GM21619 (cell line): ENCODE measurements around the gene ACTL9.
"Not testable (repeated sequence)": the region's sequence is repeated elsewhere in the genome, so short reads cannot be mapped to it uniquely, and the experiment has no call there.

ENCODE experiments used
- ATAC-seq: cut with Tn5 transposase; IDR thresholded peaks from one replicate; pipeline ENCODE4 v1.9.1; 2021; ENCODE audit not compliant: unreplicated experiment

The ACTL9 gene, protein sequence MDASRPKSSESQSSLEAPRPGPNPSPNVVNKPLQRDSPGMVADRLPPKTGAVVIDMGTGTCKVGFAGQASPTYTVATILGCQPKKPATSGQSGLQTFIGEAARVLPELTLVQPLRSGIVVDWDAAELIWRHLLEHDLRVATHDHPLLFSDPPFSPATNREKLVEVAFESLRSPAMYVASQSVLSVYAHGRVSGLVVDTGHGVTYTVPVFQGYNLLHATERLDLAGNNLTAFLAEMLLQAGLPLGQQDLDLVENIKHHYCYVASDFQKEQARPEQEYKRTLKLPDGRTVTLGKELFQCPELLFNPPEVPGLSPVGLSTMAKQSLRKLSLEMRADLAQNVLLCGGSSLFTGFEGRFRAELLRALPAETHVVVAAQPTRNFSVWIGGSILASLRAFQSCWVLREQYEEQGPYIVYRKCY

DNA sequence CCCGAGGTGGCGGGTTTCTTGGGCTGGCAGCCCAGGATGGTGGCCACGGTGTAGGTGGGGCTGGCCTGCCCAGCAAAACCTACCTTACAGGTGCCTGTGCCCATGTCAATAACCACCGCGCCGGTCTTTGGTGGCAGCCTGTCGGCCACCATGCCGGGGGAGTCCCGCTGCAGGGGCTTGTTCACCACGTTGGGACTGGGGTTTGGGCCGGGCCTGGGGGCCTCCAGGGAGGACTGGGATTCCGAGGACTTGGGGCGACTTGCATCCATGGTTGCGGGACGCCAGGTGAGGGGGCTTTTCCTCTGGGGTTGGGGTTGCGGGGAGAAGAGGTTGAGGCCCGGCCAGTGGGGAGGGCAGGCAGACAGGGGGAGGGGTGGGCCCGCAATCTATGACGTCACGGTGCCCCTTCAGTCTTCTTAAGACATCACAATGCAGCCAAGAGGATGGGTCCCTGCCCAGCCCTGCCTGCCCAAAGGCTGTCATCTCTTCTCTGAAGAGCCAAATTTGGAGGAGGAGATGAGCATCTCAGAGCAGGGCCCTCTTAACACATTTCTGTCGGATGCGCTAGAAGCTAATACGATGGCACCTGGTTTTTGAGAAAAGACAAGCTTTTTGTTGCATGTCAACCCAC, at the start of gene ACTL9:
TSS of gene ACTL9 (minus strand) at position 363 of the 631 bp plus-strand sequence. CDS start at position 269, 94 bp downstream.
- no peak for ATAC-seq

DNA sequence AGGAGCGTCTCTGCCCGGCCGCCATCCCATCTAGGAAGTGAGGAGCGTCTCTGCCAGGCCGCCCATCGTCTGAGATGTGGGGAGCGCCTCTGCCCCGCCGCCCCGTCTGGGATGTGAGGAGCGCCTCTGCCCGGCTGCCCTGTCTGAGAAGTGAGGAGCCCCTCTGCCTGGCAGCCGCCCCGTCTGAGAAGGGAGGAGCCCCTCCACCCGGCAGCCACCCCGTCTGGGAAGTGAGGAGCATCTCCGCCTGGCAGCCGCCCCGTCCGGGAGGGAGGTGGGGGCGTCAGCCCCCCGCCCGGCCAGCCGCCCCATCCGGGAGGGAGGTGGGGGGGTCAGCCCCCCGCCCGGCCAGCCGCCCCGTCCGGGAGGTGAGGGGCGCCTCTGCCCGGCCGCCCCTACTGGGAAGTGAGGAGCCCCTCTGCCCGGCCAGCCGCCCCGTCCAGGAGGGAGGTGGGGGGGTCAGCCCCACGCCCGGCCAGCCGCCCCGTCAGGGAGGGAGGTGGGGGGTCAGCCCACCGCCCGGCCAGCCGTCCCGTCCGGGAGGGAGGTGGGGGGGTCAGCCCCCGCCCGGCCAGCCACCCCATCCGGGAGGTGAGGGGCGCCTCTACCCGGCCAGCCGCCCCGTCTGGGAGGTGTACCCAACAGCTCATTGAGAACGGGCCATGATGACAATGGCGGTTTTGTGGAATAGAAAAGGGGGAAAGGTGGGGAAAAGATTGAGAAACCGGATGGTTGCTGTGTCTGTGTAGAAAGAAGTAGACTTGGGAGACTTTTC, 40.9 kb upstream of the ACTL9 start:
- not testable (repeated sequence) for ATAC-seq

DNA sequence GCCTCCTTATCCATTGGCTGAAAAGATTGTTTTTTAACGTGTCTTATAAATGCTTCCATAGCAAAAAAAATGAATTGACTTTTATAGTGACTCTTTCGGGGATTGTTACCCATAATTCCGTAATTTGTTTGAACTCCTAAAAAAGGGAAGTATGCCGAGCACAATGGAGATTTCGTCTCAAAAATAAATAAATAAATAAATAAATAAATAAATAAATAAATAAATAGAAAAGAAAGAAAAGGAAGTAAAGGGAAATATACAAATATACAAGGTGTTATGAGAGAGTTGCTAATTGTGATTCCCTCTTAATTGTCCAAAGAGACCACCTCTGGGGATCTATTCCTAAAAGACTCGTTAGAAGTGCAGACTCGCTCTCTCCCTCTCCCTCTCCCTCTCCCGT, 39.8 kb upstream of the ACTL9 start:
- no peak for ATAC-seq

DNA sequence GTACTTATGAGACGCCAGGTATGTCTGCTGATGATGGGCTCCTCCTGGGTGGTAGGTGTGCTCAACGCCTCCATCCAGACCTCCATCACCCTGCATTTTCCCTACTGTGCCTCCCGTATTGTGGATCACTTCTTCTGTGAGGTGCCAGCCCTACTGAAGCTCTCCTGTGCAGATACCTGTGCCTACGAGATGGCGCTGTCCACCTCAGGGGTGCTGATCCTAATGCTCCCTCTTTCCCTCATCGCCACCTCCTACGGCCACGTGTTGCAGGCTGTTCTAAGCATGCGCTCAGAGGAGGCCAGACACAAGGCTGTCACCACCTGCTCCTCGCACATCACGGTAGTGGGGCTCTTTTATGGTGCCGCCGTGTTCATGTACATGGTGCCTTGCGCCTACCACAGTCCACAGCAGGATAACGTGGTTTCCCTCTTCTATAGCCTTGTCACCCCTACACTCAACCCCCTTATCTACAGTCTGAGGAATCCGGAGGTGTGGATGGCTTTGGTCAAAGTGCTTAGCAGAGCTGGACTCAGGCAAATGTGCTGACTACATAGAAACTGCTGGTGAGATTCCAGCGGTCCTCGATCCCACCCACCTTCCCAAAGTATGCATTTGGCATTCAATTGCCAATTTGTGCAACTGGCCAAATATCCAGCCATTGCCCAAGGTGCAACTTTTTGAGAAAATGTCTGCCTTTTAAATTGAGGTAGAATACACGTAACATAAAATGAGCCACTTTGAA, 33.0 kb upstream of the ACTL9 start:
- no peak for ATAC-seq

DNA sequence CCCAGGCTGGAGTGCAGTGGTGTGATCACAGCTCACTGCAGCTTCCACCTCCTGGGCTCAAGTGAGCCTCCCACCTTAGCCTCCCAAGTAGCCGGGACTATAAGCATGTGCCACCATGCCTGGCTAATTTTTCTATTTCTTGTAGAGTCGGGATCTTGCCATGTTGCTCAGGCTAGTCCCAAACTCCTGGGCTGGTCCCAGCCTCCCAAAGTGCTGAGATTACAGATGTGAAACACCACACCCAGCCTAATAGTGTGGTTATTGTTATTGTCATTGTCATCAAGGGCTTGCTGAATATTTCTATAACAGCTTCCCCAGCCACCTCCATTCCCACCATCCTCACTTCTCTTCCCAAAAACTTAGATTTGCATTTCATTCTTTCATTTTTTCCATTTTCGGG, 25.7 kb upstream of the ACTL9 start:
- no peak for ATAC-seq

DNA sequence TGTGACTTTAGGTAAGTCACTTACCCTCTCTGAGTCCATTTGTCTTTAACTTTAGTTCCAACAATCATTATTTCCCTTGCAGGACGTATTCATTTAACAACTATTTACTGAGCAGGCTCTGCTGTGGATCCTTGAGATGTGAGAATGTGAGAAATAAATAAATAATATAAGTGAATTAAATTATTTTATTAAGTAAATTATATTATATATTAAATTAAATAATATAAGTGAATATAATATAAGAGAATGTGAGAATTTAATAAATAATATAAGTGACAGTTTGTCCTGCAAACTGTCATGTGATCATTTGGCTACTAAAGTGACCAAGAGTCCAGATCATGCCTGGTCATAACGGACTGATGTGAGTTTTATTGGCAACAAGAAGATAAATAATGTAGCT, 23.4 kb upstream of the ACTL9 start:
- ATAC-seq = no peak

DNA sequence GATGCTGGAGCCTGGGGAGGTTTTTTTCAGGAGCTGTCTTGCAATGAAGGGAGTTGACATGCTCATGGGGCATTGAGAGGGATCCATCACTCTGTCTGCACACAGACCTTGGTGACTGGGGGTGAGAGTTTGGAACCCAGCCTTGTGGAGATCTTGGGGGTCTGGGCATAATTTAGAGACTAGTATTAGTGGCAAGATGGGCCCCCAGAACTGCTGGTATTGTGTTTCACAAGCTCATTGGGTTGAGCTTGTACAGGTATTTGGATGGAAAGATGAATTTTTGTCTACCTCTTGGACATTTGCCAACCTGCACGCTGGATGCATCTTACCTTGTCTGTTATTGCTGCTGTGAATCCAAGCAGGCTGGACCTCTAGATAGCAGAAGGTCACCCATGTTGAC, 22.7 kb upstream of the ACTL9 start, which contains the start of gene OR2Z1:
TSS of gene OR2Z1 (plus strand) at position 301 of the 400 bp plus-strand sequence. CDS start 9,395 bp downstream, outside the sequence.
- no peak for ATAC-seq

DNA sequence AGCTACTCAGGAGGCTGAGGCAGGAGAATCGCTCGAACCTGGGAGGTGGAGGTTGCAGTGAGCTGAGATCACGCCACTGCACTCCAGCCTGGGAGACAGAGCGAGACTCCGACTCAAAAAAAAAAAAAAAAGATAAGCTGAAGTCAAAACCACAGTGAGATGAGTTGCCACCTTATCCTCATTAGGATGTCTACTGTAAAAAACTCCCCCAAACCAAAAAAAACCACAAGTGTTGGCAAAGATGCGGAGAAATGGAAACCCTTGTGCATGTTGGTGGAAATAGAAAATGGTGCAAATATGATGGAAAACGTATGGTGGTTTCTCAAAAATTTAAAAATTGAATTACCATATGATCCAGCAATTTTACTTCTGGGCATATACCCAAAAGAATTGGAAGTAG, 11.7 kb upstream of the ACTL9 start:
- not testable (repeated sequence) for ATAC-seq

DNA sequence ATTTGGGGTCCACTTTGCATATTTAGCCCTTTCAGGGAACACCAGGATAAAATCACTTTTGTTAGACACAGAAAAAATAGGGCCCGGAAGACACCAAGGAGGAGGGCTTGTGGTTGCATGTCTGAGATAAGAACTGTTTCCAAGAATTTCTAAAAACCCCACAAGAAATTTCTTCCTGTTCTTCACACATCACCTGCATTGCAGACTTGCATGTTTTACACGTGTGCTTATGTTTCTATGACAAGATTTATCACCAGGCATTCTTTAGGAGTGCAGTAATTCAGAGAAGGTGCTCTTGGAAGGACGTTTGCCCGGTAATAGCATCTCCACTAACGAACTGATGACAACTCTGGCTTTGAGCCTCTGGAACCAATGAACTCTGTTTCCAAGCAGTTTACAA, 7.1 kb upstream of the ACTL9 start:
- no peak for ATAC-seq

DNA sequence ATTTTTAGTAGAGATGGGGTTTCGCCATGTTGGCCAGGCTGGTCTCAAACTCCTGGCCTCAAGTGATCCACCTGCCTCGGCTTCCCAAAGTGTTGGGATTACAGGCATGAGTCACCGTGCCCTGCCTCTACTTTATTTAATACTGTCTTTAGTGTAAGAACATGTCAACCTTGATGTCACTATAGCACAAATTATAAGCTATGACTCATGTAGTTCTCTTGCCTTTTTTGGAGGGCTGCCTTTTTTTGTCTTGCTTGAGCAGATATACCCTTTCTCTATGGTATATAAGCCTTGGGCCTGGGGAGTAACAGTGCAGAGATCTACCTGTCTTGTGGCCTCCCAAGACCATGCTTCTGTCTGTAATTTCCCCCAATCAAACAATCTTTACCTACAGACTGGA, 6.7 kb upstream of the ACTL9 start:
- ATAC-seq = not testable (repeated sequence)

DNA sequence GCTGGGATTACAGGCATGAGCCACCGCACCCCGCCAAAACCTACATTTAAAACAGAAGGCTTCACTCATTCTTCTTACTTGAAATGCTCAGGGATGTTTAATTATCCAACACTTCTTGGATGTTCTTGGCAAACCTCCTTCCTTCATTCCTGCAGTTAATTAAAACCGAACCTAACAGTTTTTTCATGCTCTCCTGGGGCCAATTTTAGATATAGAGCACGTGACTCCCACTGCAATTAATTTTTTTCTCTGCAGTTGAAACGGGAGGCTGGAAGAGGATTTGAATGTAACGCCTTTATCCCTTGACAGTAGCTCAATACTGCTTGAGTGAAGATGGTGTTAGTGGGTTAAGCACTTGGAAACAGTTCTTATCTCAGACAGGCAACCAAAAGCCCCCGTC, 4.6 kb upstream of the ACTL9 start:
- ATAC-seq = no peak

DNA sequence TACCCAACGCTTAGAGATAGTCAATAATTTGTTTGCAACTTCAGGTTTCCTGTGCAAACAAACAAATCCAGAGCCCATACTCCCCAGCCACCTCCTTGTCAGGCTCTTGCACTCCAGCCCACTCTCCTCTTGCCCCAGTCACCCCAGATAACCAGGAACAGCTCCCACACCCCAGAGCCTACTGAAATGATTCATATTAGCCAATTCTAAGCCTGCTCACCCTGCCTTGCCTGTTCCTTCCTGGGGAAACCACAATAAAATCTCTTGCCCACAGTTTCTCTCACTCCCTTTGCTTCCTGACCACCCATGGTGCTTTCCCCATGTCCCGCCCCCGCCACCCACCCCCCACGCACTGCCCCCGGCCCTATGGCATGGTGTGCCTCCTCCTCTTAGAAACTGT, 3.8 kb upstream of the ACTL9 start:
- no peak for ATAC-seq

DNA sequence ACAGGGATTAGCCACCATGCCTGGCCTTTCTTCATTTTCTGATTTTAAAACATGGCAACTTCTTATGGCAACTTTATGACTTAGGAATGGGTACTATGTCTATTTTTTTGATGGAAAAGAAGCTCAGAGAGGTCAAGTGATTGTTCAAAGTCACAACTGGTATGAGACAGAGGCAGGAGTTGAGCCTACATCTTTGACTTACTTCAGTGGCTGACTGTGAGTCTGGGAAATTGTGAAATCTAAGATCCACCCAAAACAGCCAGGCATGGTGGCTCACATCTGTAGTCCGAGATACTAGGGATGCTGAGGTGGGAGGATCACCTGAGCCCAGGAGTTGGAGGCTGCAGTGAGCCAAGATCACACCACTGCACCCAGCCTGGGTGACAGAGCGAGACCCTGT, 2.4 kb upstream of the ACTL9 start:
- ATAC-seq = no peak

DNA sequence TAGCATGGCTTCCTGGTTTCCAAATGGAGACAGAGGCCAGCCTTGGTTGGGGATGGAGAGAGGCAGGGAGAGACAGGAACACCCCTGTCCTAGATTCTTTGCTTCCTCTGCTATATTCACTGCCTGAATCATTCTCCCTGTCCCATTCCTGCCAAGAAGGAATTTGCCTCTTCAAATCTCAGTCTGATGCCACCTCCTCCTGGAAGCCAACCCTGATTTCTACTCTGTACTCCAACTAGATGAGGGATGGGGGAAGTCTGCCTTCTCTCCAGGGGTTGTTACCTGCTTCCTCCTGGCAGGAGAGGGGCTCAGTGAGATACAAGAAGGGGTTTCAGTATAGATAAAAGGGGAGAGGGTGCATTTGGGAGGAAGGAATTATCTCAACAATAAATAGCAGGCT, 1.3 kb upstream of the ACTL9 start:
- ATAC-seq = no peak

DNA sequence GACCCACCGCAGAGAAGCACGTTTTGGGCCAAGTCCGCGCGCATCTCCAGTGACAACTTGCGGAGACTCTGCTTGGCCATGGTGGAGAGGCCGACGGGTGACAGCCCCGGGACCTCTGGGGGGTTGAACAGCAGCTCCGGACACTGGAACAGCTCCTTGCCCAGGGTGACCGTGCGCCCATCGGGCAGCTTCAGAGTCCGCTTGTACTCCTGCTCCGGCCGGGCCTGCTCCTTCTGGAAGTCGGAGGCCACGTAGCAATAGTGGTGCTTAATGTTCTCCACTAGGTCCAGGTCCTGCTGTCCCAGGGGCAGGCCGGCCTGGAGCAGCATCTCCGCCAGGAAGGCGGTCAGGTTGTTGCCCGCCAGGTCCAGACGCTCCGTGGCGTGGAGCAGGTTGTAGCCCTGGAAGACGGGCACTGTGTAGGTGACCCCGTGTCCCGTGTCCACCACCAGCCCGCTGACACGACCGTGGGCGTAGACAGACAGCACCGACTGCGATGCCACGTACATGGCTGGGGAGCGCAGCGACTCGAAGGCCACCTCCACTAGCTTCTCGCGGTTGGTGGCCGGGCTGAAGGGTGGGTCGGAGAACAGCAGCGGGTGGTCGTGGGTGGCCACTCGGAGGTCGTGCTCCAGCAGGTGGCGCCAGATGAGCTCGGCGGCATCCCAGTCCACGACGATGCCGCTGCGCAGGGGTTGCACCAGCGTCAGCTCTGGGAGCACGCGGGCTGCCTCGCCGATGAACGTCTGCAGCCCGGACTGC, 743 bp downstream of the ACTL9 start:
- no peak for ATAC-seq

DNA sequence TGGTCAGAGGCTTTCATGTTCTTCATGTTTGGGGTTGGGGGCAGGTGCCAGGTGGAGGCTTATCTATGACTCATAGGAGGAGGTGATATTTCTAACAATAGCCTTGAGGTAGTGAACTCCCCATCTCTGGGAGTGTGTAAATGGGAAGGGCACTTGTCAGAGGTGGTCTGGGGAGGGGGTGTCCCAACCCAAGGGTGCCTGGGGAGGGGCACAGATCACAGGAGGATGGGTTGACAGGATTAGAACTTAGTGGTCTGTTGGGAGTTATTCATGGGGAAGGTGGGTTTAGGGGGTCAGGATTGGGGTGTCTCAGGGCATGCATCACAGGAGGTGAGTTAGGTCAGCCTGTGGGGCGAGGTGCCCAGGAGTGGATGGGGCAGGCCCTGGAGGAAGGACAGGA, 1.6 kb downstream of the ACTL9 start:
- no peak for ATAC-seq

DNA sequence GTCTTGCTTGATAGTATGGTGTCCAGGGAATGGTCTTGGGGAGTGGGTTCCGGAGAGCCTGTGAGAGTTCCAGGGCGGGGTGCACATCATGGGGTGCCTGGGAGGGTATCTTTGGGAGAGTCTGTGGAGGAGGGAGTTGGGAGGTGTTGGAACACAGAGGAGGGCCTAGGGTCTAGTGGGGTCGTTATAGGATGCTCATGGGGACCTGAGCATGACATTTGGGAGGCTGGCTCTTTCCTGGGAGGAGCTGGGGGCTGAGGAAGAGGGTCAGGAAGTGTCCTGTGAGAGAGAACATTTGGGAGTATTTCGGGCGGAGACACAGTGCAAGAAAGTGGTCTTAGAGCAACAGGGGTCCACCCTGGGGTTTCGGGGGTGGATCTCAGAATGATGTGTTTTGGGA, 2.7 kb downstream of the ACTL9 start:
- ATAC-seq = no peak

DNA sequence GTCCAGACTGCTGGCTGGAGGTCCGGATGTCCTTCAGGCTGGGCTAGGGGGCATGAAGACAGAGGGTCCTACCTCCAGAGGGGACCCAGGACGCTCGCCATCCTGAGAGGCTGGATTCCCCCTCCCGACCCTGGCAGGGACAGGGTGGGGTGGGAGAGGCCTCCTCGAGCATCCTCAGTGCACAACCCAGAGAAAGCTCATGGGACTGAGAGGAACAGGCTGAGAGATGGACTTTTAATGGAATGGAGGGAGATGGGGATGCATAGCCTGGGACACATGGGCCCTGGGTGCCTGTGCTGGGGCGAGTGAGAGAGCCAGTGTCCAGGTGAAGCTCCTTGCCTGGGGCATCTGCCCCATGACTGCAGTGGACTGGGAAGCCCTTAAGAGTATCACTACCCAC, 3.1 kb downstream of the ACTL9 start:
- ATAC-seq = no peak

DNA sequence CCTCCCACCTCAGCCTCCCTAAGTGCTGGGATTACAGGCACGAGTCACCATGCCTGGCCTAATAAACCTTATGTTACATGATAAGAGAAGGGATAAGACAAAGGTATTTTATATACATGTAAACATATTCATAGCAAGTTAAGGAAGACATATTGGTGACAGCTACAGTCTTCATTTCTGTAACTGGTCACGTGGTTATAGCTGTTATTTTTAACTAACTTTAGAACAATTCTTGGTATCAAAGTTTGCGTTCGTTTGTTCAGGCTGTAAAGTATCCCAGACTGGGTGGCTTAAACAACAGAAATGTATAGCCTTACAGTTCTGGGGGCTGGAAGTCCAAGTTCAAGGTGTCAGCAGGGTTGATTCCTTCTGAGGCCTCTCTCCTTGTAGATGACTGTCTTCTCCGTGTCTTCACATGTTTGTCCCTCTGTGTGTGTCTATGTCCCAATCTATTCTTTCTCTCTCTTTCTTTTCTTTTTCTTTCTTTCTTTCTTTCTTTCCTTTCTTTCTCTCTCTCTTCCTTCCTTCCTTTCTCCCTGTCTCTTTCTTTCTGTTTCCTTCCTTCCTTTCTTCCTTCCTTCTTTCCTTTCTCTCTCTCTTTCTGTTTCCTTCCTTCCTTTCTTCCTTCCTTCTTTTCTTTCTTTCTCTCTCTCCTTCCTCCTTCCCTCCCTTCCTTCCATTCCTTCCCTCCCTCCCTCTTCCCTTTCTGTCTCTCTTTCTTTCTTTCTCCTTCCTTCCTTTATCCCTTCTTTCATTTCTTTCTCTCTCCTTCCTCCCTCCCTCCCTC, 7.6 kb downstream of the ACTL9 start:
- ATAC-seq = no peak

DNA sequence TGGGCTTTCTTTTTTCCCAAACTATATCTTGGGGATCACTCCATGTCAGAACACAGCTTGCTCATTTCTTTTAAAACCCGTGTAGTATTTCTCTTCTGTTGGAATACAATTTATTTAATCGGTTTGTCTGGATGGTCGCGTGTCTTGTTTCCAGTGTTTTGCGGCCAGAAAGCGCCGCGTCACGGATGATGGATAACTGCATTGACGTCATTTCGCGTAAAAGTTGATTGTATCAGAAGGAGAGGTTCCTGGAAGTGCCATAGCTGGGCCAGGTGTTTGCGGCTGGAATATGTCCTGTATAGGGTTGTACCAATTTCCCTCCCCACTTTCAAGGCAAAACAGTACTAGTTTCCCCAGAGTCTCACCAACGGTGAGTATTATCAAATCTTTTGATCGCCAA, 9.7 kb downstream of the ACTL9 start:
- no peak for ATAC-seq
